Measurements from ENCODE around the gene RAPGEF6. TPM values are rescaled to one million over a fixed set of nuclear protein-coding genes. Genes with fewer than 3 reads are reported as not detected.

Gene RAPGEF6
- total and polyA plus RNA-seq, 2 experiments from 2014 or later = 9.5 to 20.3 TPM

- Histone ChIP-seq H3K4me1 (ENCODE audit: insufficient read depth) (0 out of 2 replicates have a peak, but pooled peaks cover 3% of the 10 kb centered on the region), H3K36me3 (ENCODE audit: insufficient read depth) (peaks cover 11% of the 10 kb centered on the region), H3K4me3 (no peak overlapping the region), H3K27me3 (ENCODE audit: insufficient read depth) (no peaks in the 10 kb centered on the region), H2AFZ (no peak overlapping the region), H3K79me2 (replicated peaks; ENCODE audit: insufficient read depth) (no peaks in the 10 kb centered on the region), H3K4me2 (no peak overlapping the region), H3K9me2 (ENCODE audit: insufficient read depth) (no peaks in the 10 kb centered on the region), H4K20me1 (replicated peaks; ENCODE audit: insufficient read depth) (no peaks in the 10 kb centered on the region), H3K27ac (ENCODE audit: low read depth) (no peak overlapping the region), H3F3A (replicated peaks; ENCODE audit: low read depth) (no peaks in the 10 kb centered on the region)
- H3K27ac Mint-ChIP-seq = no peak overlapping the region
- TF ChIP-seq ZNF331 (CRISPR knock-in tag; IDR thresholded peaks at IDR 0.05; ENCODE audit: low read depth) = no peak
- TF ChIP-seq ZNF114 (CRISPR knock-in tag; IDR thresholded peaks at IDR 0.05) = no peak
- TF ChIP-seq ZNF462 (CRISPR knock-in tag; IDR thresholded peaks at IDR 0.05) = no peak
- TF ChIP-seq EZH2 (IDR thresholded peaks at IDR 0.05; ENCODE audit: low read depth, unreplicated experiment) = no peak
- TF ChIP-seq NANOG (IDR thresholded peaks at IDR 0.05; ENCODE audit: borderline replicate concordance) = no peak
- TF ChIP-seq CTCF (conservative IDR thresholded peaks at IDR 0.05; ENCODE audit: low read depth in 2 of 2) = no peak
- TF ChIP-seq ETS1 (IDR thresholded peaks at IDR 0.05) = no peak
- TF ChIP-seq EZH2phosphoT487 (IDR thresholded peaks at IDR 0.05; ENCODE audit: unreplicated experiment) = no peak
- DNase-seq (ENCODE audit: low spot score) = no peak
- H3K27me3 Mint-ChIP-seq (ENCODE audit: insufficient read depth, low read depth, poor library complexity) = peaks cover 1% of the 10 kb centered on the region
- ATAC-seq = no peak
- H3K36me3 Mint-ChIP-seq (ENCODE audit: low read depth) = peaks cover 19% of the 10 kb centered on the region
- no peaks in the 10 kb centered on the region for H3K9me3 Mint-ChIP-seq
- no peak overlapping the region for H3K4me3 Mint-ChIP-seq
- no peaks in the 10 kb centered on the region; the same call in 2 of the 3 replicates for H3K4me1 Mint-ChIP-seq
Observed at GRCh38 chr5:131426011-131426410, 209.0 kb downstream of the RAPGEF6 start.

Measured in GM23338 (cell line).